Gastroesophageal sphincter (tissue), 4 donors: ENCODE measurements around the gene GAL3ST1. TPM values are rescaled to one million over a fixed set of nuclear protein-coding genes. Genes with fewer than 3 reads are reported as not detected.
"Not testable (repeated sequence)": the region's sequence is repeated elsewhere in the genome, so short reads cannot be mapped to it uniquely, and the experiment has no call there.

ENCODE experiments used
- ATAC-seq: fragments of 150-250 bp; one replicate; pipeline ENCODE4 v1.9.1; 2016; ENCODE audit warnings: mild to moderate bottlenecking, moderate library complexity
- H3K27ac ChIP-seq, 4 donors: fragments of 200-600 bp; sonication (generic) in 3 of 4; 1 replicate in 3 of 4; 2 replicates in 1 of 4; pipeline ENCODE4 v1.5.1; 2016 to 2019
- H3K27me3 ChIP-seq: fragments of 200-600 bp; sonication (generic); one replicate; pipeline ENCODE4 v1.5.1; 2019
- H3K36me3 ChIP-seq, 2 donors: fragments of 200-600 bp; sonication (generic); one replicate each; pipeline ENCODE4 v1.5.1; 2019; ENCODE audit warnings: control low read depth in 1 of 2
- H3K4me1 ChIP-seq, 3 donors: fragments of 200-600 bp; sonication (generic); 1 replicate in 2 of 3; 2 replicates in 1 of 3; pipeline ENCODE4 v1.5.1; 2016 to 2019; ENCODE audit warnings: control low read depth in 2 of 3
- H3K4me3 ChIP-seq, 2 donors: fragments of 200-600 bp; sonication (generic); one replicate each; pipeline ENCODE4 v1.5.1; 2019; ENCODE audit warnings: mild to moderate bottlenecking in 1 of 2, moderate library complexity in 1 of 2
- H3K9me3 ChIP-seq, 3 donors: fragments of 200-600 bp; sonication (generic); one replicate each; pipeline ENCODE4 v1.5.1; 2017 to 2019; ENCODE audit warnings: control low read depth in 2 of 3
- CTCF ChIP-seq, 4 experiments: fragments of 200-600 bp in 2 of 4; fragments of 450-650 bp in 2 of 4; sonication (generic) in 1 of 4; IDR thresholded peaks; one replicate each; pipeline ENCODE4 v1.5.1; 2017 to 2019; ENCODE audit warnings: antibody characterized with exemption in 4 of 4, mild to moderate bottlenecking in 2 of 4, moderate library complexity in 2 of 4
- EP300 ChIP-seq: sonication (generic); formaldehyde crosslinking; IDR thresholded peaks from one replicate; pipeline ENCODE4 v1.6.1; 2017; ENCODE audit warnings: antibody characterized with exemption, mild to moderate bottlenecking
- POLR2A ChIP-seq, 2 donors: fragments of 450-650 bp; IDR thresholded peaks; one replicate each; pipeline ENCODE4 v1.6.1; 2017; ENCODE audit warnings: antibody characterized with exemption in 2 of 2, mild to moderate bottlenecking in 2 of 2, moderate library complexity in 1 of 2
- POLR2AphosphoS5 ChIP-seq: sonication (generic); formaldehyde crosslinking; IDR thresholded peaks from one replicate; pipeline ENCODE4 v1.6.1; 2017; ENCODE audit warnings: antibody characterized with exemption
- WGBS, 2 donors: methylation state at CpG; one replicate each; pipeline ENCODE4 v1.1.5; 2018; ENCODE audit warnings: low coverage in 1 of 2; 5-methylcytosine and 5-hydroxymethylcytosine counted together
- total RNA-seq, 4 donors: library from RNA; depleted of rRNA; stranded (reverse); fragments of >200 nt; gene quantifications; one replicate each; pipeline ENCODE4 v1.1.0, GENCODE V29; 2016

Gene GAL3ST1
- total RNA-seq, 4 donors from 2014 or later = 0.54 to 3.0 (median 3.0) TPM

- no peak overlapping the region for H3K4me3 ChIP-seq
- no peaks in the 10 kb centered on the region for H3K9me3 ChIP-seq
- no peaks in the 10 kb centered on the region for H3K36me3 ChIP-seq
- ATAC-seq = no peak
- H3K27ac ChIP-seq = no peak overlapping the region
- no peaks in the 10 kb centered on the region for H3K4me1 ChIP-seq
- H3K27me3 ChIP-seq = peaks cover 6% of the 10 kb centered on the region
- 100% methylated on average over 1 to 3 of the region's 3 CpGs for WGBS, 2 donors
- TF ChIP-seq EP300 (no peak), CTCF (IDR thresholded peaks at IDR 0.05) (no peak), POLR2A (IDR thresholded peaks at IDR 0.05) (no peak), POLR2AphosphoS5 (no peak)
Measured at GRCh38 chr22:30598986-30599385, 24.5 kb upstream of the GAL3ST1 start.

- WGBS, 2 donors = no CpG with 5 or more reads among the region's 29 CpGs
- Histone ChIP-seq H3K27ac (no peak overlapping the region), H3K9me3 (no peaks in the 10 kb centered on the region), H3K36me3 (no peaks in the 10 kb centered on the region), H3K4me1 (peaks cover 0 to 6% (median 0%) of the 10 kb centered on the region in 3 donors), H3K4me3 (no peak overlapping the region), H3K27me3 (peaks cover 13% of the 10 kb centered on the region)
- TF ChIP-seq POLR2AphosphoS5 (no peak), POLR2A (IDR thresholded peaks at IDR 0.05) (no peak), CTCF (IDR thresholded peaks at IDR 0.05) (no peak), EP300 (no peak)
- ATAC-seq = no peak
Measured at GRCh38 chr22:30596886-30597285, 22.4 kb upstream of the GAL3ST1 start.

- Histone ChIP-seq H3K4me3 (no peak overlapping the region), H3K4me1 (peaks cover 0 to 7% (median 0%) of the 10 kb centered on the region in 3 donors), H3K9me3 (no peaks in the 10 kb centered on the region), H3K27me3 (peaks cover 13% of the 10 kb centered on the region), H3K36me3 (no peaks in the 10 kb centered on the region), H3K27ac (no peak overlapping the region)
- TF ChIP-seq EP300 (no peak), CTCF (IDR thresholded peaks at IDR 0.05) (no peak)
- 15 to 50% methylated on average over 2 of the region's 2 CpGs for WGBS, 2 donors
- no peak for ATAC-seq
Measured at GRCh38 chr22:30596199-30596598, 21.7 kb upstream of the GAL3ST1 start.

GRCh38 chr22:30592360-30592713 lies 17.9 kb upstream of the GAL3ST1 start:
- peak overlapping the region; percentile 32 to 66 for H3K4me3 ChIP-seq
- ATAC-seq, H3K9me3 ChIP-seq: not testable (repeated sequence)
- 62 to 80% methylated on average over 4 to 7 of the region's 18 CpGs for WGBS, 2 donors
- H3K4me1 ChIP-seq = peaks cover 5 to 27% (median 10%) of the 10 kb centered on the region in 3 donors
- TF ChIP-seq CTCF (IDR thresholded peaks at IDR 0.05) = peak in 1 of 4 experiments; percentile 9
- H3K27me3 ChIP-seq = peaks cover 13% of the 10 kb centered on the region
- H3K36me3 ChIP-seq = peaks cover 3 to 23% of the 10 kb centered on the region in 2 donors
- H3K27ac ChIP-seq = peak overlapping the region in 3 of 4 donors; percentile 0 to 79 (median 79)

GRCh38 chr22:30591588-30592359 lies 17.3 kb upstream of the GAL3ST1 start, which contains the start of gene PES1:
TSS of gene PES1 (minus strand) at chr22:30591910. CDS start at chr22:30591833, 77 bp downstream.
- Histone ChIP-seq H3K27ac (peak within 1 kb of the TSS; percentile 32 to 80 (median 79)), H3K36me3 (peaks cover 4 to 29% of the 10 kb centered on the region in 2 donors), H3K9me3 (no peaks in the 10 kb centered on the region), H3K4me1 (peaks cover 5 to 27% (median 10%) of the 10 kb centered on the region in 3 donors), H3K4me3 (peak within 1 kb of the TSS; percentile 57 to 66), H3K27me3 (peaks cover 10% of the 10 kb centered on the region)
- peak; percentile 100 for ATAC-seq
- 0% methylated on average over 10 to 23 of the region's 49 CpGs for WGBS, 2 donors
- TF ChIP-seq CTCF (IDR thresholded peaks at IDR 0.05) (no peak), POLR2AphosphoS5 (peak; percentile 72), POLR2A (IDR thresholded peaks at IDR 0.05) (peak in 1 of 2 donors; percentile 37)
